Activated CD4-positive, CD25-positive, alpha-beta regulatory T cell treated with anti-CD3 and anti-CD28 coated beads, Interleukin-2, amount 50 U/mL, for 24 hours (primary cell): Measurements from ENCODE around the gene UMODL1.
"Not testable (repeated sequence)": the region's sequence is repeated elsewhere in the genome, so short reads cannot be mapped to it uniquely, and the experiment has no call there.

Experiments used
- ATAC-seq, 2 donors: fragments of 150-1000 bp; cut with Tn5 transposase; one replicate each; pipeline ENCODE4 v1.10.0; 2021; ENCODE audit warnings: mild to moderate bottlenecking in 1 of 2, moderate library complexity in 1 of 2

UMODL1 gene

DNA sequence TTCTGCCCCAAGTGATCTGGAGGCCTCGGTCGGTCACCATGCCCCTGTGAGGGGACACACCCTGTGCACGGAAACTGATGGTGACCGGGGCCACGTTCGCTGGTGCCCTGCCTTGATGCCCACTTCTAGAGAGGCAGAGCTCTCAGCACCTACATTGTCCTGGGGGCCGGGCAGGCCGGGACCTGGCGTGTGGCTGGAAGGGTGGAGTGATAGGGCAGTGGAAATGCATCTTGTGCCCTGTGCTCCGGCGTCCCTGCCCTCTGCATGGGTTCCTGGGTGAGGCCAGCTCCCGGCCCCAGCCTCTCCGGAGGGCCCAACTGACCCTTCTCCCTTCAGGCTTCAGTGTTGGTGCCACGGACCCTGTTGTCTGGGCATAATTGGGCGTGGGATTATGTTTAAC is 11.0 kb upstream of the UMODL1 start:
- ATAC-seq: no peak

DNA sequence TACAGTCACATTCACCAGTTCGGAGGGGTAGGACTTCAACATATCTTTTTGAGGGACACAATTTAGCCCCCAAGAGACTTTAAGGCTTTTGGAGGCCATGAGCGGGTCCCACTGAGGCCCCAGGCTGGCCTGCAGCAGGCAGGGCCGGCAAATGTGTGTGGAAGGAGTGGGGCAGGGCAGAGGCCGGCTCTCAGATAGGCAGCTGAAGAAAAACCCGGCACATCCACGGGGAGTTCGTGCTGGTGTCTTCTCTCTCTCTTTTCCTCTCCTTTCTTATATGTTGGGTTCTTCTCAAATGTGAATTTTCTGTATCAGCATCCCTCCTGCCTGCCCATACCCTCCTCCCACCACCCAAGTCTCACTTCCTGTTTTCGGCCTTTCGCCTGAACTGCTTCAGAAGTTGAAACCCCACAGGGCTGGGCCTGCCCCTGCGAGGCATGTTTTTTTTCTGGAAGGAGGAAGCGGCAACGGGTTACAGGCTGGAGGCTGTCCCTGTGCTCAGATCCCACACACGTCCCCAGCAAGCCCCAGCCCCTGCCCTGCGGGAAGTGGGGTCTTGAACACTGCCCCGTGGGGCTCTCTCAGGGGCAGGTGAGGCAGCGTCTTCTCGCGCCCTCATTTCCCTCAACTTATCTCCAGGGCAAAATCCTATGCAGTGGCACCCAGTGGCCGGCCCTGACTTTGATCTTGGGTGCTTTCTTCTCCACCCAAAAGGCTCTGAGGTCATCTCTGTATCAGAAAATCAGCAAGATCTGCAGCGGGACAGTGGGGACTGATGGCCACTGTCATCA is 9.7 kb upstream of the UMODL1 start:
- no peak for ATAC-seq

DNA sequence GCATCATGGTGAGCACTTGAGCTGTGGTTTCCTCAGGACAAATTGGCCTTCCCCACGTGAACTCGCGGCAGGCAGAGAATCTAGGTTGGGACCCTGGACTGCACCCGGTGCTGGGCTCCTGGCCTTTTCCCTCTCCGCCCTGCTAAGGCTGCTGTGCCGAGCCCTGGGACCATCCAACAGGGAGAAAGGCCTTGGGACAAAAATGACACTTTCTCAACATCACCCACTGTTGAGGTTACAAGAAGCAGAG is 9.2 kb upstream of the UMODL1 start:
- ATAC-seq: no peak

DNA sequence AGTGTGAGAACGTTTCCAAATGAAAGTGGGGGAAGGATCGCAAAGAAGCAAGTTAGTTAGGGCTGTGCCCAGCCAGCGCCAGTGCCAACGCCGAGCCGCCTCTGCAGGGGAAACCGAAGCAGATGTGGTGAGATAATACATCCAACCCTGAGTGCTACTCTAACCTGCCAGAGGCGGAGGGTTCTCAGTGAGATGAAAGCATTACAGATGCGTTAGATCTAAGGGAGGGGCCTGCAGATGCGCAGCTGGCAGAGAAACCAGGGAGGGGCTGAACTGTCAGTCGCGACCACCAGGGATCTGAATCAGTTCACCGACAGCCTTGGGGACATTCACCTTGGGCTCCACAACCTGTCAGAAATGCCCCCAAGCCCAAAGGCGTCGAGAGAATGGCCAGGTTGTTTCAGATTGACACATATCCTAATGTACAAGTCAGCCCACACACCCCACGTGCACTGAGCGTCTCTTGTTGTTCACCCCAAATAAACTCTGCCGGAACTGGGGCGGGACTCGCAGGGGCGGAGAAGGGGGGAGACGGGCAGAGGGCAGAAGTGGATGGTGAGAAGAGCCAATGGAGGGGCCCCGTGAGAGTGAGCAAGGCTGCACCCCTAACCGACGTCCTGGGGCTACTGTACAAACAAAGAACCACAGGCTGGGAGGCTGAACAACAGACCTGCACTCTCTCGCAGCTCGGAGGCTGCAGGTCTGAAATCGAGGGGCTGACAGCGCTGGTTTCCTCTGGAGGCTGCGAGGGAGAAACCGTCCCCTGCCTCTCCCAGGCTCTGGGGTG is 8.7 kb upstream of the UMODL1 start:
- ATAC-seq: peak; percentile 52 to 59

DNA sequence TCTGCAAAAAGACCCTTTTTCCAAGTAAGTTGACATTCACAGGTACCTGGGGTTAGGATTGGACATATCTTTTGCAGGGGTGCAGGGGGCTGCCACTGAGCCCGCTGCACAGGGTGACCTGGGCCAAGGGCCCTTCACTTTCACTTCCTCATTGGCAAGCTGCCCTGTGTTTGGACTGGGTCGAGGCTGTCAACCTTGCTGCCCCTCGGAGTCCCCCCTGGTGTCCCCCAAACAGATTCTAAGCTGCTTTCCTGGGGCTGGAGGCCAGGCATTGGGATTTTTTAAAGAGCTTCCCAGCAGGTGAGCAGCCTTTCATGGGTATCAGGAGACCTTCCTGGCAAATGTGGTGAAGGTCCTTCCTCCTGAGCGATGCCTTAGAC is 7.9 kb upstream of the UMODL1 start:
- ATAC-seq: no peak

DNA sequence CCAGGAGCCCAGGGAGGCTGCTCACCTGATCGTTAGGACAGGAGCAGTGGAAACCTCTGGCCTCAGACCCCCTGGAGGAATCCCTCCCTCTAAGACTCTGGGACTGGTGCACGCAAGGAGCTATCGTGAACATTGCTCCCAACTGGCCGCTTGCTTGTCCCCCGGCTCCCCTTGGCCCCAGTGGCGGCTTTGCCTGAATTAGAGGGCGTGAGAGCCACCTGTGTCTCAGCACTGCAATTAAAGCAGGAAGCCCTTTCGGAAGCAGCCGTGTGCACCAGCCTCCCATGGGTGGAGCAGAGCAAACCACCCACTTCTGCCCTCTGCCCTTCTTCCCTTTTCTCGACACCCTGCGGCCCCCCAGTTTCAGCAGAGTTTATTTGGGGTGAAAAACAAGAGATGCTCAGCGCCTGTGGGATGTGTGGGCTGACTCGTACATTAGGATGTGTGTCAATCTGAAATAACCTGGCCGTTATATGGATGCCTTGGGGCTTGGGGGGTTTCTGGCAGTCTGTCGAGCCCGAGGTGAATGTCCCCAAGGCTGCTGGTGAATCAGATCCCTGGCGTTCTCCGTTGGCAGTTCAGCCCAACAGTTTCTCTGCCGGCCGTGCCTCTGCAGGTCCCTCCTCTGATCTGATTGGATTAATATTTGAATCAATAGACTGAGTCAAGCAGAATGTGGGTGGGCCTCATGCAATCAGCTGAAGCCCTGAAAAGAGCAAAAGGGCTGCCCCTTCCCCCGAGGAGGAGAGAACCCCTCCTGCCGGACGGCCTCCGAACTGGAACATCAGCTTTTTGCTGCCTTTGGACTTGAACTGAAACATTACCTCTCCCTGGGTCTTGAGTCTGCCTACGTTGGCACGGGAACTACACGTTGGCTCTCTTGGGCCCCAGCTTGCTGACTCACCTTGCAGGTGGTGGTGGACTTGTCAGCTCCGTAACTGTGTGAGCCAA is 7.3 kb upstream of the UMODL1 start:
- peak; percentile 78 to 82 for ATAC-seq

DNA sequence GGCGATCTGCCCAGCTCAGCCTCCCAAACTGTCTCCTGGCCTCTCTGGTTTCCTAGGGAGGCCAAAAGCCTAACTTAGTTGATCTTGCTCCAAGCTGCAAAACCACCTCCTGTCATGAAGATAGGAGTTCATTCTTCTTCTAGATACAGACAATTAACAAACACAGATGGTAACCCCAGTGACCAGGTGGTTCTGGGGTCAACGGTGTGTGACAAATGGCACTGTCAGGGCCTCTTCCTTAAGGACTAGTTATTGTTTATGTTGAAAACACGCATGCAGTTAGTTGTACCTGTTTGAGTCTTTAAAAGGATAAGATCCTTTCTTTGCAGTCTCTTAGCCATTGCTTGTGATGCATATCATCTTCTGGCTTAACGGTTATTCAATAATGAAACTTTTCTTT is 4.6 kb upstream of the UMODL1 start:
- no peak for ATAC-seq

DNA sequence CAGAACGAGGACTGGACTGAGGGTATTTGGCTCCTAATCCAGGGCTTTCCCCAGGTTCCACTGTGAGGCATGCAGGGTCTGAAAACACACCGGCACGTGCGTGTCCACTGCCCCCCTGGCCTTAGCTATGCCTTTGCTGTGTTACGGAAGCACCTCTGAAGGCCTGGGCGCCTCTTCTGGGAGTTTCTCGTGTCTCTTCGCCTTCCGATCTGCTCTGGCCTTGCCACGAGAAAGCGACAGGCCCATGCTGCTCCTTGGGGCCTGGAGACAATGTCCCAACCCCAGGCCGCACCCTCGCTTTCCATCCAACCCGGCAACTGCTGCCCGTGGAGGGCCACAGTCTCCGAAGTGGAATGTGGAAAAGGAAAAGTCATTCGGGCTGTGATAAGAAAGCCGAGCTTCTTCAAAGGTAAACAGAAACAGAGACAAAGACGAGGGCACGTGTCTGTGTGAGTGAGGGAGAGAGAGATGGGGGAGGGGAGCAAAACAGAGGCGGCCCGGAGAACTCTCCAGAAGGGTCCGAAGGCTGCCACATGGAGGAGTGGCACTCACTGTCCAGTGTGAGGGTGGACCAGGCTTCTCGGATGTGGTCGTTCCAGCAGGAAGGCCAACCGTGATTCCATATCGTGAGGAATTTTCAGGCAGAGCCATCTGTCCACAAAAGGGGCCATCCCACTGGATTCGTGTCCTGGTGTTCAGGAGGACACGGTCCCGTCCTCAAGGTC is 3.4 kb upstream of the UMODL1 start:
- ATAC-seq: no peak

DNA sequence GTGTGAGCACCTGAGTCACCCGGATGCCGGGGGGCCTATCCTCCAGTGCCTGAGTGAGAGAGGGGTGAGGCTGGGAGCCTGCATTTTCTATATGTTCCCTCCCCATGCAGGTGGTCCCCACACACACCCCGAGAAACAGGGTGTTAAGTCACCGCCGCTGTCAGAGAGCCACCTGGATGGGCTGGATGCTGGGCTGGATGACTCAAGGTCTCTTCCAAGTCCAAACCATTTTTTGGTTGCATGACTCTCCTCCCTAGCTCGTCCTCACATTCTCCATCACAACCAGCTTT is 2.9 kb upstream of the UMODL1 start:
- no peak for ATAC-seq

DNA sequence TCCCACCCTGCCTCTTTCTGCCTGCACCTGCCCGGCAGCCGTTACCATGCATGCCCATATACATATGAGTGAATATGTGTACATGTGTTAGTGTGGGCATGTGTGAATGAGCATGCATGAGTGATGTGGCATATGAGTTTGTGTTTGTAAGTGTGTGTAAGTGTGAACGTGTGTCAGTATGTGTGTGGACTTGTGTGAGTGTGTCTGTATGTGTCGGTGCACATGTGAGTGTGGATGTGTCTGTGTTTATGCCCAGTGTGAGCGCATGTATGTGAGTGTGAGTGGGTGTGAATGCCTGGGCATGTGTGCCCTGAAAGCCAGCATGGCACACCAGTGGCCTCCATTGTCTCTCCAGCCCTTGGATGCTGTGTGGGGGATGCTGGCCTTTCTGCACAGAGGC is 2.5 kb upstream of the UMODL1 start:
- no peak for ATAC-seq

DNA sequence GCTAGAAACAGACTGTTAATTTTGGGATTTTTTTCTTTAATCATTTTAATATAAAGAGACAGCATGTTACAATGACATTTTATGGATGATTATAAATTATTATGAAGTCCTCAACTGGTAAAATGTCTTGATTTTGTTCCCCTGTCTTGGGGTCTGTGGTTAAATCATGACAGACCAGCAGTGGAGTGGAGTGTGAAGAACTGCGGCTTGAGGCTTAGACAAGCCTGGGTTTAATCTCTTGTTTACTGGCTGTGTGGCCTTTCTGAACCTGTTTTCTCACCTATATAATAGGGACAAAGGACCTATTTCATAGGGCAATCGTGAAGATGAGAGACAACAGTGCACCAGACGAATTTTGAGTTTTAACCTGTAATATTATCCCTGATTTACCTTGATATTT is 1.8 kb upstream of the UMODL1 start:
- no peak for ATAC-seq

DNA sequence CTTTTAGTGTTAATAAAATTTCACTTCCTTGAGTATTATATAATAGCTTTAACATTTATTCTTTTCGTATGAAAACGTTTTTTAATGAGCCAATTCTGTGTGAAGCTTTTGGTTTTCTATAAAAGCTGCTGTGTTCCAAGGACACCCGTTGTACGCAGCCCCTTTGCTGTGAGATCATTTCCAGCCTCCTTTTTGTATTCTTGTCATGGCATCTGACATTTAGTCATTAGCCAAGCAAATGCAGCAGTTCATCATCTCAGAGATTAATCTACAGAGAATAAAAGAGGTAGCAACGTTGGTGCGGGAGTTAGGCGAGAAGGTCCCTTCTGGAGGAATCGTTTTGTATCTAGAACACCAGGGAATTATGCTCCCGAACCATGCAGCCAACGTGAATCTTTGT is 1.3 kb upstream of the UMODL1 start:
- no peak for ATAC-seq

DNA sequence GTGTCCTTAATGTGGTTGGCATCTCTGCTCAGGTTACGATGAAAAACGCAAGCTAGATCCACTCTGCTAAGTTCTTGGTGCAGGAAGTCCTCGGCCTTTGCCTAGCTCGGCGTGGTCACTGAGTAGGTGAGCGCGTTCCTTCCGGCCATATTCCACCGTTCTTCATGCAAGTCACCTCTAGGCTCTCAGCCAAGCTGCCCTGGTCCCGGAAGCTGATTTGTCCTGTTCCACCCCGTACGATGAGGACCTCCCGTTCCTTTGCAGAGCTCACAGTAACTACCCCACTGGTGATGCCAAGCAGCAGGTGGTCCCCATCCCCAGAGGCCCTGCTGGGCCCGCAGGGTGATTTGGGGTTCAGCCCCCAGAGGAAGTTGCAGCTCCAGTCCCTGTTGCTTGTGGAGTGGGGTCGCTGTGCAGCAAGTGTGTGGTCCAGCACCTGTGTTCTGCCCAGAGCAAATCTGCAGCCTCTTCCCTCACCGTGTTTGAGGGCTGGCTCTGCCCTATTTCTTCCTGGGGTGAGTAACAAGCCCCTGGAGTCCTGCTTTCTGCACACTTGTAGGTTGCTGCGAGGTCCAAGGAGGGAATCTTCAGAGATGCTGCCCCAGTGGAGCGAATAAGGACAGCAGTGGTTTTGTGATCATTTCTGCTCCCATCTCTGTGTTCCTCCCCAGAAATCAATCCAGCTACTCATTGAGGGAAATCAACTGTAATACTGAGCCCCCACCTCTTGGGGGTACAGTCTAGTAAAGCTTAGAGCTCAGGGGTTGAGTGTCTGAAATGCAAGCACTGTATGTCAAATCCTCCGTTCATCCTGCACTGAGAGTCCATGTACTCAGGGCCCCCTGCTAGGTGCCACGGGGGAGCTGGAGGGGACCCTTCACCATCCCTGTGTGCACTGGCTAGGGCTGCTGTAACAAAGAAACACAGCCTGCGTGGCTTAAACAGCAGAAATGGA is 2.3 kb downstream of the UMODL1 start:
- ATAC-seq: no peak

DNA sequence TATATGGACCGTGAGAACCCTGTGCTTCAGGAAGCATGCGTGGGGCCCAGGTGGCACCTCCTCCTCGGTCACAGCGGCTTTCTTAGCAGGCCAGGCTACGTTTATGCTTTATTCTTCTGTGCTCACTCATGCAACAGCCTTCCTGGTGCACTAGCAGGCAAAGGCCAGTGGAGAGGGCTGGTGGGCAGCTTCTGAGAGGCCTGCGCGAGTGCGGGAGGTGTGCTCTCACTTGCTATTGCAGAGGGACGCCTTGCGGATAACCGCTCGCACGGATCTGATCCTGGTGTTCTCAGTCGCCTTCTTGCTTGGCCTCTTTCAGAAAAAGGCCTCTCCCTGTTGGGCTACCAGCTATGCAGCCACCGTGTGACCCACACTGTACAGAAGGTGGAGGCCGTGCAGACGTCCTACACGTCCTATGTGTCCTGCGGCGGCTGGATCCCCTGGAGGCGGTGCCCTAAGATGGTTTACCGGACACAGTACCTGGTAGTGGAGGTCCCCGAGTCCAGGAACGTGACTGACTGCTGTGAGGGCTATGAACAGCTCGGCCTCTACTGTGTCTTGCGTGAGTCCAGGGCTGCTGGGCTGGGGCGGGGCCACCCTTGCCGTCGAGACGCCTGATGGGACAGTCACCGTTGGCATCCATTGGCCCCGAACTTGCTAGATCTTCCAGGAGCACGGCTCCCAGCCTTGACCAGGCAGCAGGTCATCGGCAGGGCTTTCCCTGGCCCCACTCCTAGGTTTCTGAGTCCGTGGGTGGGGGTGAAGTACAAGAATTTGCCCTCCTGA is 4.8 kb downstream of the UMODL1 start:
- no peak for ATAC-seq

DNA sequence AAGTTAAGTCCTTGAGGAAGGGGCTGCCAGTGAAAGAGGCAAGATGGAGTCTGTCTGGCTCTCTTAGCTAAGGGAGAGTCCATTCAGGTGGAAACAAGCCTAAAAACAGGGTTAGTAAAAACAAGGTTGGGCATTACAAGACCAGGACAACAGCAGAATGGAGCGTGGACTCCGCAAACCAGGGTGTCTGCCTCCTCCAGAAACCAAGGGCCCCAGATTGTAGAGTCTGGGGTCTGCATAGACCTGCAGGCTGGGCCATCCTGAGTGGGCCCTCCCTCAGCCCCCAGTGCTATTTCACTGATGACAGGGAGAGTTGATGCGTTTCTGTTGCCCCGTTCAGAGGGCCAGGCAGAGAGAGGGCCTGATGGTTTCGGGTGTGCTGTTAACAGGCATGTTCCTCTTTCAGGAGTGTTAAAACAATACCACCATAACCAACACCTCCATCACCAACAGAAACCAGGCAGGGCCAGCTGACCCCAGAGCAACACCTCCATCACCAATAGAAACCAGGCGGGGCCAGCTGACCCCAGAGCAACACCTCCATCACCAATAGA is 6.6 kb downstream of the UMODL1 start:
- not testable (repeated sequence) for ATAC-seq

DNA sequence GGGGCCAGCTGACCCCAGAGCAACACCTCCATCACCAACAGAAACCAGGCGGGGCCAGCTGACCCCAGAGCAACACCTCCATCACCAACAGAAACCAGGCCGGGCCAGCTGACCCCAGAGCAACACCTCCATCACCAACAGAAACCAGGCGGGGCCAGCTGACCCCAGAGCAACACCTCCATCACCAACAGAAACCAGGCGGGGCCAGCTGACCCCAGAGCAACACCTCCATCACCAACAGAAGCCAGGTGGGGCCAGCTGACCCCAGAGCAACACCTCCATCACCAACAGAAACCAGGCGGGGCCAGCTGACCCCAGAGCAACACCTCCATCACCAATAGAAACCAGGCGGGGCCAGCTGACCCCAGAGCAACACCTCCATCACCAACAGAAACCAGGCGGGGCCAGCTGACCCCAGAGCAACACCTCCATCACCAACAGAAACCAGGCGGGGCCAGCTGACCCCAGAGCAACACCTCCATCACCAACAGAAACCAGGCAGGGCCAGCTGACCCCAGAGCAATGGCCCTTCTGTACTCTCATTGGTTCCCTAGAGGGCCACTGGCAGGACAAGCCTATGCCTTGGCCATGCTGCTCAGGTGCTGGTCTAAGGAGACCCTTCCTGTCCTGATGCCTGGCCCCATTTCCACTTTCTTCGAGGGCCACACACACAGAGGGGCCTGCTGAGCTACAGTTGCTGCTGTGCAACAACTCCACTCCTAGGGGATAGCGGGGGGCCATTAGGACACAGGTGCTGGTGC is 7.3 kb downstream of the UMODL1 start:
- ATAC-seq: not testable (repeated sequence)

DNA sequence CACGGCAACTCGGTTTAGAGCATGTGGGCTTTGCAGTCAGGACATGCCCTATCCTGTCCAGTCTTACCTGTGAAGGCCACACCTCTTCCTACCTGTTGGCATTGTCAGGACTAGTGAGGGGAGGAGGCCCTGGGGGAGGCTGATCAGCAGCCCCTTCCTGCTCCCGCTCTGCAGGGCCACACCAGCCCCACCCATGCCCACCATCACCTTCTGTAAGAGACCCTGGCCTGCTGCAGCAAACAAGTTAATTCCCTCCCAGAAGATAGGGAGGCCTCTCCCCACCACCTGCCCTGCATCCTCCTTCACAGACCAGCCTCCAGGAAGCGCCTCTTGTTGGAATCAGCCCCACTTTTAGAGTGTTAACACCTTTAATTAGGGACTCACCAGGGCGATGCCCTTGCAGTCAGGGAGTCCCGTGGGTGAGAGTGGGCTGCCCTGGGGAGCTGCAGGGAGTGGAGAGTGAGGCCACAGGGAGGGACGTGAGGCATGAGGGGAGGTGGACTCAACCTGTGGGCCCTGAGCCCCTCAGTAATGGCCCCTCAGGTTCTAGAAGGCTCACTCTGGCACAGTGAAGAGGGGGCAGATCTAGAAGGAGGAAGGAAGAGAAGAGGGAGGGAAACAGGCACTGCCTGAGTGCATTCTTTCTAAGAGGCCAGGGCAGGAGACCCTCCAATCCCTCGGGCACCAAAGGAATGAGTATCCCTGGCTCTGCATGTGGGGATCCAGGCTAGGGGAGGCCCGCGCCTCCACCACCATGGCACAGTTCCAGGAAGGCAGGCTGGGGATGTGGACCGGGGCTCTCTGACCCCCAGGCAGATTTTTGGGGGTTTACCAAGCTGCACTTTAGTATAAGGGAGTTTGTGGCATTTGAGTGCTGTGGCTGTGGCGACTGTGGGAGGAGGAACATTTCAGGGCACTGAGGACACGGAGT is 8.2 kb downstream of the UMODL1 start:
- no peak for ATAC-seq

DNA sequence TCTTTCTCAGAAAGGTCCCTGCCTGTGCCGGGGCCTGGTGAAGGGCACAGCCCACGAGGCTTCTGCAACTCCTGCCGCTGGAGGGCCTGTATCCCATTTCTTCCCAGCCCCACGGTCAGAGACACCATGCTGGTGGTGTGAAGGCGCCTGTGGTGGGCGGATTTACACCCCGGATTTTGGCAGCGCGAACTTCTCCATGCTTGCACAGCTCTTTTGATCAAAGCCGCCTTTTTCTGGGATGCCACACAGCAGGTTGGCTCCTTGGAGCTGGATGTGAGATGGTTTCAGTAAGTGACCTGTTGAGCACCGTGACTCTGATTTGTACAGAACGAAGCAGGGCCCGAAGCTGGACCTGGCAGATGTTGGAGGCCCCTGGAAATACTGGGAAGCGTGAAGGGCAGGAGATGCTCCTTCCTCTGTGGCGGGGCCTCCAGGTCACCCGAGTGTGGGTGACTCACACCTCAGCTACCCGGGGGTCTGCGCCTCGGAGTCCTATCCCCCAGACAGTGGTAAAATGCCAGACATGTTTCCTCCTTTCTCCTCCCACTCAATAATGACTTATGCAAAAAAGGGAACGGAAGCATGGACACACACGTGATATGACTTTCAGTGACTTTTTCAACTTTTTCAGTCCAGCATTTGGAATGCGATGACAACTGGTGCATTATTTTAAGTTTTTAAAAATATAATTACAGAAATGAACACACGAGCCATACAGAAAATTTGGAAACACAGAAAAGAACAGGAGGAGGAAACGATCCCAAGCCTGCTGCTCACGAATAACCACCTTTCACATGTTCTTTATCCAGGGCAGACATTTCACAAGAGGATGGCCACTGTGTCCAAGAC is 9.0 kb downstream of the UMODL1 start:
- ATAC-seq: no peak
